SK-N-SH (cell line): Measurements from ENCODE around the gene COL6A6.

Experiments used
- EP300 ChIP-seq, 2 experiments: IDR thresholded peaks; 2 replicates each; pipeline versions ENCODE4 v1.4.0 to v1.6.1; 2012; ENCODE audit warnings: borderline replicate concordance in 1 of 2, low read depth in 1 of 2, low read length in 1 of 2
- EZH2phosphoT487 ChIP-seq: fragments of 200-600 bp; sonication (generic); IDR thresholded peaks from 2 replicates; pipeline ENCODE4 v1.6.1; 2017; ENCODE audit warnings: low read depth, mixed run types, mild to moderate bottlenecking, antibody characterized with exemption, moderate library complexity, borderline replicate concordance
- FOXM1 ChIP-seq: IDR thresholded peaks from 2 replicates; pipeline ENCODE4 v1.4.0; 2012; ENCODE audit warnings: low read depth, mild to moderate bottlenecking
- GABPA ChIP-seq: IDR thresholded peaks from 2 replicates; pipeline ENCODE4 v1.4.0; 2012; ENCODE audit warnings: low read depth, mild to moderate bottlenecking
- JUND ChIP-seq: IDR thresholded peaks from 2 replicates; pipeline ENCODE4 v1.4.0; 2012
- POLR2AphosphoS5 ChIP-seq: IDR thresholded peaks from 2 replicates; pipeline ENCODE4 v1.6.1; 2012; ENCODE audit warnings: low read depth, low read length
- REST ChIP-seq: IDR thresholded peaks from 2 replicates; pipeline ENCODE4 v1.6.1; 2012; ENCODE audit warnings: mild to moderate bottlenecking, low read depth, low read length, moderate library complexity
- RFX5 ChIP-seq: IDR thresholded peaks from 2 replicates; pipeline ENCODE4 v1.6.1; 2012; ENCODE audit warnings: mild to moderate bottlenecking, improper control_type of control experiment, low read length
- SIN3A ChIP-seq: IDR thresholded peaks from 2 replicates; pipeline ENCODE4 v1.6.1; 2012; ENCODE audit warnings: low read depth, mild to moderate bottlenecking, low read length, moderate library complexity, borderline replicate concordance
- TEAD4 ChIP-seq: IDR thresholded peaks from 2 replicates; pipeline ENCODE4 v1.4.0; 2012; ENCODE audit warnings: mild to moderate bottlenecking, borderline replicate concordance; ENCODE audit not compliant: insufficient read depth
- USF1 ChIP-seq: IDR thresholded peaks from 2 replicates; pipeline ENCODE4 v1.4.0; 2012; ENCODE audit warnings: low read depth, borderline replicate concordance
- USF2 ChIP-seq: fragments of 150-350 bp; IDR thresholded peaks from 2 replicates; pipeline ENCODE4 v1.6.1; 2017; ENCODE audit warnings: antibody characterized with exemption, low read length, low read depth, borderline replicate concordance
- TF ChIP-seq, protein P1 (sequence below): fragments of 200-600 bp; sonication (generic); IDR thresholded peaks from 2 replicates; pipeline ENCODE4 v1.6.1; 2017; ENCODE audit warnings: antibody characterized with exemption, mild to moderate bottlenecking, moderate library complexity

DNA sequence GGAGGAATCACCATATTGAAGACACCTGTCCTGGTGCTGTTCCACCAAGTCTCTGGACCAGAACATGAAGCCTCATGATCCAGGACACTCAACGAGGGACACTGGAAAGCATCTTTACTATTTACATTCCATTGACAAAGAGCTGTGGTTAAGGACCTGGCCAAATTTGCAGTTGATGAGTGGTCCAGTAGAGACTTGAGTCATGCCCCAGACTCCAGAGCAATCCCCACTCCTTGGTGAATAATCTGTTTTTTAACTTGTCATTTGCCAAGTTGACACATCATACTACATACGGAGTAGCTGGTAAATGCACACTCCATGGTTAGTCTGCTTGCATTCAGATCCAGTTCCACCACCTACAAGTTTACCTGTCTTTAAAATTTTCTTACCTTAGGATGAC lies 1.2 kb upstream of the COL6A6 start:
- TF ChIP-seq SIN3A (no peak), FOXM1 (no peak), GABPA (no peak), TEAD4 (no peak), USF2 (no peak), USF1 (no peak), EP300 (IDR thresholded peaks at IDR 0.05; ENCODE audit: borderline replicate concordance in 1 of 2, low read depth in 1 of 2, low read length in 1 of 2) (no peak), EZH2phosphoT487 (no peak), JUND (no peak), RFX5 (no peak), REST (no peak), POLR2AphosphoS5 (no peak)
- TF ChIP-seq, protein P1, sequence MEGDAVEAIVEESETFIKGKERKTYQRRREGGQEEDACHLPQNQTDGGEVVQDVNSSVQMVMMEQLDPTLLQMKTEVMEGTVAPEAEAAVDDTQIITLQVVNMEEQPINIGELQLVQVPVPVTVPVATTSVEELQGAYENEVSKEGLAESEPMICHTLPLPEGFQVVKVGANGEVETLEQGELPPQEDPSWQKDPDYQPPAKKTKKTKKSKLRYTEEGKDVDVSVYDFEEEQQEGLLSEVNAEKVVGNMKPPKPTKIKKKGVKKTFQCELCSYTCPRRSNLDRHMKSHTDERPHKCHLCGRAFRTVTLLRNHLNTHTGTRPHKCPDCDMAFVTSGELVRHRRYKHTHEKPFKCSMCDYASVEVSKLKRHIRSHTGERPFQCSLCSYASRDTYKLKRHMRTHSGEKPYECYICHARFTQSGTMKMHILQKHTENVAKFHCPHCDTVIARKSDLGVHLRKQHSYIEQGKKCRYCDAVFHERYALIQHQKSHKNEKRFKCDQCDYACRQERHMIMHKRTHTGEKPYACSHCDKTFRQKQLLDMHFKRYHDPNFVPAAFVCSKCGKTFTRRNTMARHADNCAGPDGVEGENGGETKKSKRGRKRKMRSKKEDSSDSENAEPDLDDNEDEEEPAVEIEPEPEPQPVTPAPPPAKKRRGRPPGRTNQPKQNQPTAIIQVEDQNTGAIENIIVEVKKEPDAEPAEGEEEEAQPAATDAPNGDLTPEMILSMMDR: no peak
